ENCODE results near the gene GALNT17.

DNA sequence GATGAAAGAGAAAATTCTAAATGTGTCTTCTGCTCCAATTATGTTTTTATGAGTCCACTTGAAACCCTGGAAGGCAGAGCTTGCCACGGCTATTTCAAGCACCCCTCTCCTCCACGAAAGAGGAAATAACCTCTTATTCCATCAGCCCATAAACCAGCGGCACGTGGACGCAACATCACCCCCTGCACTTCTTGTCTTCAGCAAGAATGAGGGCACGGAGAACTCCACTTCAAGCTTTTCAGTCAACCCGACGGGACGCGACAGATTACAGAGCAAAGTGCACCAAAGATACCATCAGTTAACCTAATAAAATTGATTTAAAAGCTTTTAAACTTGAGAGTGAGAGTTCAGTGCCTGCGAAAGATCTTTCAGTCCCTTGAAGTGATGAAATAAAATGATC, 406.3 kb downstream of the GALNT17 start:
- TF ChIP-seq, protein P1, sequence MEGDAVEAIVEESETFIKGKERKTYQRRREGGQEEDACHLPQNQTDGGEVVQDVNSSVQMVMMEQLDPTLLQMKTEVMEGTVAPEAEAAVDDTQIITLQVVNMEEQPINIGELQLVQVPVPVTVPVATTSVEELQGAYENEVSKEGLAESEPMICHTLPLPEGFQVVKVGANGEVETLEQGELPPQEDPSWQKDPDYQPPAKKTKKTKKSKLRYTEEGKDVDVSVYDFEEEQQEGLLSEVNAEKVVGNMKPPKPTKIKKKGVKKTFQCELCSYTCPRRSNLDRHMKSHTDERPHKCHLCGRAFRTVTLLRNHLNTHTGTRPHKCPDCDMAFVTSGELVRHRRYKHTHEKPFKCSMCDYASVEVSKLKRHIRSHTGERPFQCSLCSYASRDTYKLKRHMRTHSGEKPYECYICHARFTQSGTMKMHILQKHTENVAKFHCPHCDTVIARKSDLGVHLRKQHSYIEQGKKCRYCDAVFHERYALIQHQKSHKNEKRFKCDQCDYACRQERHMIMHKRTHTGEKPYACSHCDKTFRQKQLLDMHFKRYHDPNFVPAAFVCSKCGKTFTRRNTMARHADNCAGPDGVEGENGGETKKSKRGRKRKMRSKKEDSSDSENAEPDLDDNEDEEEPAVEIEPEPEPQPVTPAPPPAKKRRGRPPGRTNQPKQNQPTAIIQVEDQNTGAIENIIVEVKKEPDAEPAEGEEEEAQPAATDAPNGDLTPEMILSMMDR (IDR thresholded peaks at IDR 0.05) = no peak
- TF ChIP-seq TCF7L2 (IDR thresholded peaks at IDR 0.05; ENCODE audit: low read depth, low read length) (no peak), SIN3A (IDR thresholded peaks at IDR 0.05; ENCODE audit: borderline replicate concordance, insufficient read depth, low read depth, low read length) (no peak), REST (IDR thresholded peaks at IDR 0.05; ENCODE audit: insufficient read depth in 1 of 2, low read depth in 2 of 2, low read length in 1 of 2) (no peak)
